GM23248 (cell line): Measurements from ENCODE around the gene ITGB2. TPM values are rescaled to one million over a fixed set of nuclear protein-coding genes. Genes with fewer than 3 reads are reported as not detected.

Source experiments
- DNase-seq: peaks from one replicate; pipeline ENCODE4 v3.0.0-alpha.2; 2015
- H2AFZ ChIP-seq: fragments of 200-600 bp; sonication (generic); 2 replicates; pipeline ENCODE4 v1.6.1; 2016; ENCODE audit warnings: antibody characterized with exemption
- H3F3A ChIP-seq: fragments of 200-600 bp; sonication (generic); 2 replicates; pipeline ENCODE4 v1.6.1; 2016; ENCODE audit warnings: mild to moderate bottlenecking, antibody characterized with exemption, mixed run types; ENCODE audit not compliant: insufficient read depth
- H3K27ac ChIP-seq: fragments of 200-600 bp; sonication (generic); 2 replicates; pipeline ENCODE4 v1.5.1; 2016; ENCODE audit warnings: mild to moderate bottlenecking
- H3K27me3 ChIP-seq: fragments of 200-600 bp; sonication (generic); replicated peaks from 2 replicates; pipeline ENCODE4 v1.6.1; 2016; ENCODE audit warnings: mild to moderate bottlenecking; ENCODE audit not compliant: insufficient read depth
- H3K36me3 ChIP-seq: fragments of 200-600 bp; sonication (generic); 2 replicates; pipeline ENCODE4 v1.6.1; 2016; ENCODE audit warnings: low read depth, mild to moderate bottlenecking
- H3K4me1 ChIP-seq: fragments of 200-600 bp; sonication (generic); 2 replicates; pipeline ENCODE4 v1.6.1; 2016; ENCODE audit warnings: mild to moderate bottlenecking; ENCODE audit not compliant: insufficient read depth
- H3K4me2 ChIP-seq: fragments of 200-600 bp; sonication (generic); one replicate; pipeline ENCODE4 v1.6.1; 2016; ENCODE audit warnings: mild to moderate bottlenecking; ENCODE audit not compliant: unreplicated experiment
- H3K4me3 ChIP-seq: fragments of 200-600 bp; sonication (generic); 2 replicates; pipeline ENCODE4 v1.5.1; 2016; ENCODE audit warnings: mild to moderate bottlenecking
- H3K79me2 ChIP-seq: fragments of 200-600 bp; sonication (generic); 2 replicates; pipeline ENCODE4 v1.6.1; 2016; ENCODE audit warnings: mild to moderate bottlenecking; ENCODE audit not compliant: insufficient read depth
- H3K9ac ChIP-seq: fragments of 200-600 bp; sonication (generic); 2 replicates; pipeline ENCODE4 v1.6.1; 2016; ENCODE audit warnings: mild to moderate bottlenecking
- H3K9me2 ChIP-seq: fragments of 200-600 bp; sonication (generic); 2 replicates; pipeline ENCODE4 v1.6.1; 2016; ENCODE audit warnings: mixed run types, mild to moderate bottlenecking, moderate library complexity; ENCODE audit not compliant: insufficient read depth
- H3K9me3 ChIP-seq: fragments of 200-600 bp; sonication (generic); one replicate; pipeline ENCODE4 v1.6.1; 2017; ENCODE audit warnings: low read depth
- H4K20me1 ChIP-seq: fragments of 200-600 bp; sonication (generic); 2 replicates; pipeline ENCODE4 v1.6.0; 2016; ENCODE audit not compliant: insufficient read depth
- EZH2 ChIP-seq: fragments of 200-600 bp; sonication (generic); IDR thresholded peaks from 2 replicates; pipeline ENCODE4 v1.6.1; 2018; ENCODE audit warnings: antibody characterized with exemption, mild to moderate bottlenecking; ENCODE audit not compliant: insufficient read depth, poor library complexity, severe bottlenecking
- EZH2phosphoT487 ChIP-seq: fragments of 200-600 bp; sonication (generic); IDR thresholded peaks from 2 replicates; pipeline ENCODE4 v1.6.1; 2018; ENCODE audit warnings: antibody characterized with exemption, moderate library complexity, mild to moderate bottlenecking, low read depth; ENCODE audit not compliant: insufficient read depth
- WGBS, 2 experiments: methylation state at CpG; one replicate each; pipeline ENCODE4 v1.1.6; 2015 to 2017; ENCODE audit warnings: low lambda C conversion rate in 2 of 2, low coverage in 1 of 2; ENCODE audit errors: missing lambda C conversion rate in 2 of 2; 5-methylcytosine and 5-hydroxymethylcytosine counted together
- in situ Hi-C: fragments of 300-500 bp; cut with MboI; formaldehyde crosslinking; loops from 2 replicates; pipeline ENCODE4 v1.15.0; 2020
- polyA plus RNA-seq: library from polyadenylated mRNA; unstranded; fragments of >200 nt; fragmentation: Nextera tagmentation; extraction: Ambion mirVana; gene quantifications from 2 replicates; pipeline ENCODE4 v1.2.1, GENCODE V29; 2016
- total RNA-seq: library from RNA; depleted of rRNA; stranded (reverse); fragments of >200 nt; shearing (Covaris generic); gene quantifications from 2 replicates; pipeline ENCODE4 v1.2.3, GENCODE V29; 2014

Gene ITGB2
- total and polyA plus RNA-seq, 2 experiments from 2014 or later: 1.3 to 2.2 TPM

- Histone ChIP-seq H3K9ac (no peak overlapping the region), H3K27me3 (no peaks in the 10 kb centered on the region), H3K4me3 (no peak overlapping the region), H3K9me2 (no peaks in the 10 kb centered on the region), H3F3A (no peaks in the 10 kb centered on the region), H3K4me2 (no peak overlapping the region), H2AFZ (no peak overlapping the region), H4K20me1 (no peaks in the 10 kb centered on the region), H3K79me2 (peaks cover 61% of the 10 kb centered on the region), H3K36me3 (no peaks in the 10 kb centered on the region), H3K9me3 (no peaks in the 10 kb centered on the region), H3K27ac (no peak overlapping the region), H3K4me1 (no peaks in the 10 kb centered on the region)
- TF ChIP-seq EZH2phosphoT487 (no peak), EZH2 (no peak)
- no peak for DNase-seq
- in situ Hi-C loops: no loop called here
- 94 to 95% methylated on average over 25 of the region's 25 CpGs for WGBS, 2 experiments
Measured at GRCh38 chr21:44952929-44953627, 32.4 kb upstream of the ITGB2 start.

- in situ Hi-C loops: no loop called here
Measured at GRCh38 chr21:44952116-44952928, 31.6 kb upstream of the ITGB2 start.

GRCh38 chr21:44951186-44951915, 30.7 kb upstream of the ITGB2 start:
- no peaks in the 10 kb centered on the region for H3F3A ChIP-seq
- no peak overlapping the region for H3K27ac ChIP-seq
- WGBS, 2 experiments: 93 to 95% methylated on average over 31 of the region's 31 CpGs
- H3K27me3 ChIP-seq: no peaks in the 10 kb centered on the region
- no peak overlapping the region for H3K4me2 ChIP-seq
- H3K9me3 ChIP-seq: no peaks in the 10 kb centered on the region
- peaks cover 65% of the 10 kb centered on the region for H3K79me2 ChIP-seq
- no peaks in the 10 kb centered on the region for H4K20me1 ChIP-seq
- no peak overlapping the region for H3K9ac ChIP-seq
- H3K4me3 ChIP-seq: no peak overlapping the region
- H3K9me2 ChIP-seq: no peaks in the 10 kb centered on the region
- H3K36me3 ChIP-seq: no peaks in the 10 kb centered on the region
- no peak for DNase-seq
- in situ Hi-C loops: no loop called here
- H3K4me1 ChIP-seq: no peaks in the 10 kb centered on the region
- no peak overlapping the region for H2AFZ ChIP-seq
- TF ChIP-seq EZH2phosphoT487: no peak
- TF ChIP-seq EZH2: no peak

More at GRCh38 chr21:44952116-44952928, 31.6 kb upstream of the ITGB2 start:
- no peaks in the 10 kb centered on the region for H3K36me3 ChIP-seq
- no peaks in the 10 kb centered on the region for H4K20me1 ChIP-seq
- no peak overlapping the region for H3K4me2 ChIP-seq
- H3K9ac ChIP-seq: no peak overlapping the region
- no peak overlapping the region for H2AFZ ChIP-seq
- H3K27me3 ChIP-seq: no peaks in the 10 kb centered on the region
- H3K79me2 ChIP-seq: peaks cover 62% of the 10 kb centered on the region
- no peak overlapping the region for H3K27ac ChIP-seq
- no peaks in the 10 kb centered on the region for H3K9me3 ChIP-seq
- no peak overlapping the region for H3K4me3 ChIP-seq
- no peak for DNase-seq
- 86 to 88% methylated on average over 22 to 24 of the region's 24 CpGs for WGBS, 2 experiments
- H3K9me2 ChIP-seq: no peaks in the 10 kb centered on the region
- TF ChIP-seq EZH2 (no peak), EZH2phosphoT487 (no peak)
- no peaks in the 10 kb centered on the region for H3F3A ChIP-seq
- H3K4me1 ChIP-seq: no peaks in the 10 kb centered on the region

GRCh38 chr21:44950351-44950750, 29.7 kb upstream of the ITGB2 start:
- H2AFZ ChIP-seq: no peak overlapping the region
- peaks cover 65% of the 10 kb centered on the region for H3K79me2 ChIP-seq
- H3K27ac ChIP-seq: no peak overlapping the region
- H3K4me2 ChIP-seq: no peak overlapping the region
- WGBS, 2 experiments: 97 to 99% methylated on average over 18 of the region's 18 CpGs
- H3K9me3 ChIP-seq: no peaks in the 10 kb centered on the region
- no peak for DNase-seq
- TF ChIP-seq EZH2phosphoT487: no peak
- TF ChIP-seq EZH2: no peak
- H3F3A ChIP-seq: no peaks in the 10 kb centered on the region
- no peaks in the 10 kb centered on the region for H4K20me1 ChIP-seq
- no peaks in the 10 kb centered on the region for H3K9me2 ChIP-seq
- no peak overlapping the region for H3K9ac ChIP-seq
- in situ Hi-C loops: no loop called here
- H3K36me3 ChIP-seq: no peaks in the 10 kb centered on the region
- H3K4me3 ChIP-seq: no peak overlapping the region
- no peaks in the 10 kb centered on the region for H3K4me1 ChIP-seq
- no peaks in the 10 kb centered on the region for H3K27me3 ChIP-seq
